K562 (cell line): ENCODE results near the gene BTBD18. TPM values are rescaled to one million over a fixed set of nuclear protein-coding genes. Genes with fewer than 3 reads are reported as not detected.

Source experiments
- ATAC-seq: fragments of 200-7000 bp; cut with Tn5 transposase; 3 replicates; pipeline ENCODE4 v1.9.1; 2020; ENCODE audit warnings: moderate library complexity
- BruUV-seq: library from RNA; stranded (reverse); fragments of 400-500 nt; replicated peaks from 2 replicates; lab custom pipeline; 2021; lab: Mats Ljungman, UMichigan
- CTCF ChIA-PET: fragments of 300-600 bp; formaldehyde crosslinking; extraction: SDS; loops from one replicate; lab custom pipeline; 2021; ENCODE audit warnings: low intra/inter-chr PET ratio; lab: Yijun Ruan, JAX
- POLR2A ChIA-PET: fragments of 300-600, 350-650 bp; sonication (Branson Sonifier 250); formaldehyde crosslinking; extraction: SDS; loops from one replicate; lab custom pipeline; 2021; ENCODE audit warnings: antibody characterized with exemption, inconsistent platforms; lab: Yijun Ruan, JAX
- DNase-seq, 4 experiments: peaks; one replicate each; pipeline versions ENCODE4 v3.0.0 to v3.0.0-alpha.2; 2011 to 2018; ENCODE audit warnings: low spot score in 3 of 4, mixed read lengths in 3 of 4; ENCODE audit errors: extremely low read depth in 1 of 4
- FAIRE-seq: peaks from 2 replicates; lab custom pipeline; 2011; peaks lifted over from hg19 to GRCh38; lab: Jason Lieb, UNC
- H2AFZ ChIP-seq: 2 replicates; pipeline ENCODE4 v1.6.0; 2011; ENCODE audit warnings: low read depth, low read length, control low read depth, inconsistent platforms
- H3K27ac ChIP-seq: fragments of 200-600 bp; 3 replicates; pipeline ENCODE4 v1.8.0; 2011; ENCODE audit warnings: low read depth, mild to moderate bottlenecking, control low read depth, inconsistent platforms, low read length, moderate library complexity, mixed read lengths; ENCODE audit errors: extremely low read depth
- H3K27me3 ChIP-seq, 2 experiments: fragments of 300-600 bp in 1 of 2; 2 replicates in 1 of 2; 3 replicates in 1 of 2; pipeline versions ENCODE4 v1.6.0 to v1.8.0; 2011; ENCODE audit warnings: inconsistent platforms in 2 of 2, low read length in 2 of 2, mild to moderate bottlenecking in 1 of 2, mixed read lengths in 1 of 2, moderate library complexity in 1 of 2; ENCODE audit not compliant: control insufficient read depth in 2 of 2, insufficient read depth in 2 of 2
- H3K36me3 ChIP-seq: fragments of 300-600 bp; 3 replicates; pipeline ENCODE4 v1.8.0; 2011; ENCODE audit warnings: mild to moderate bottlenecking, low read length, inconsistent platforms; ENCODE audit not compliant: control insufficient read depth, insufficient read depth
- H3K4me1 ChIP-seq, 2 experiments: fragments of 200-600 bp in 1 of 2; replicated peaks in 1 of 2; 2 replicates in 1 of 2; 3 replicates in 1 of 2; pipeline versions ENCODE4 v1.5.1 to v1.8.0; 2011; ENCODE audit warnings: inconsistent platforms in 2 of 2, low read length in 2 of 2, mild to moderate bottlenecking in 1 of 2, mixed read lengths in 1 of 2, moderate library complexity in 1 of 2; ENCODE audit not compliant: control insufficient read depth in 2 of 2, insufficient read depth in 2 of 2
- H3K4me2 ChIP-seq: 2 replicates; pipeline ENCODE4 v1.6.1; 2011; ENCODE audit warnings: low read length, control low read depth, inconsistent platforms, mixed read lengths; ENCODE audit not compliant: insufficient read depth
- H3K4me3 ChIP-seq: fragments of 200-600 bp; sonication (generic), shearing (Covaris generic); 2 replicates; pipeline ENCODE4 v1.5.1; 2016; ENCODE audit warnings: control low read depth, inconsistent platforms
- H3K79me2 ChIP-seq: fragments of 200-600 bp; 3 replicates; pipeline ENCODE4 v1.8.0; 2011; ENCODE audit warnings: low read length, inconsistent platforms; ENCODE audit not compliant: control insufficient read depth, insufficient read depth
- H3K9ac ChIP-seq, 2 experiments: 2 replicates each; pipeline versions ENCODE4 v1.6.0 to v1.6.1; 2011; ENCODE audit warnings: low read depth in 2 of 2, low read length in 2 of 2, control low read depth in 1 of 2, inconsistent platforms in 1 of 2, mild to moderate bottlenecking in 1 of 2, mixed read lengths in 1 of 2; ENCODE audit not compliant: insufficient read depth in 1 of 2
- H3K9me1 ChIP-seq: one replicate; pipeline ENCODE4 v1.6.0; 2011; ENCODE audit warnings: inconsistent platforms, mild to moderate bottlenecking, low read length, moderate library complexity; ENCODE audit not compliant: control insufficient read depth, insufficient read depth
- H3K9me3 ChIP-seq: replicated peaks from 2 replicates; pipeline ENCODE4 v1.5.1; 2011; ENCODE audit warnings: low read depth, low read length, inconsistent platforms; ENCODE audit not compliant: control insufficient read depth, insufficient read depth
- H4K20me1 ChIP-seq: replicated peaks from 2 replicates; pipeline ENCODE4 v1.6.1; 2011; ENCODE audit warnings: low read length, inconsistent platforms, mixed read lengths; ENCODE audit not compliant: control insufficient read depth, insufficient read depth
- CHD2 ChIP-seq: IDR thresholded peaks from 2 replicates; pipeline ENCODE4 v1.6.1; 2011; ENCODE audit warnings: low read depth, low read length
- FOS ChIP-seq: IDR thresholded peaks from 3 replicates; pipeline ENCODE4 v1.6.1; 2011; ENCODE audit not compliant: insufficient read length; ENCODE audit errors: extremely low read depth
- HBP1 ChIP-seq: fragments of 450-650 bp; formaldehyde crosslinking; IDR thresholded peaks from 2 replicates; pipeline ENCODE4 v1.4.0; 2022; ENCODE audit warnings: missing genetic modification characterization
- KDM2B ChIP-seq: fragments of 250-450 bp; sonication (Bioruptor Pico); IDR thresholded peaks from 2 replicates; pipeline ENCODE4 v1.8.0; 2021; ENCODE audit warnings: mild to moderate bottlenecking, moderate library complexity
- MAFK ChIP-seq: IDR thresholded peaks from 2 replicates; pipeline ENCODE4 v1.6.1; 2011; ENCODE audit warnings: low read length, improper control_type of control experiment
- POLR2AphosphoS2 ChIP-seq: IDR thresholded peaks from 2 replicates; pipeline ENCODE4 v1.6.1; 2012; ENCODE audit warnings: low read length, improper control_type of control experiment
- RB1 ChIP-seq: fragments of 450-650 bp; IDR thresholded peaks from 2 replicates; pipeline ENCODE4 v1.6.1; 2017; ENCODE audit warnings: low read depth, mild to moderate bottlenecking
- RBM14 ChIP-seq: fragments of 200-400 bp; formaldehyde crosslinking; IDR thresholded peaks from 2 replicates; pipeline ENCODE4 v1.6.1; 2018; ENCODE audit warnings: low read depth, mild to moderate bottlenecking, low read length, moderate library complexity, borderline replicate concordance; ENCODE audit not compliant: insufficient read depth
- SPI1 ChIP-seq: IDR thresholded peaks from 2 replicates; pipeline ENCODE4 v1.6.1; 2011; ENCODE audit warnings: low read depth, low read length, control low read depth, borderline replicate concordance
- ZC3H4 ChIP-seq: sonication (generic); formaldehyde crosslinking; IDR thresholded peaks from 2 replicates; pipeline ENCODE4 v1.9.0; 2021; ENCODE audit warnings: missing genetic modification reagents, borderline replicate concordance
- ZNF232 ChIP-seq: sonication (generic); formaldehyde crosslinking; IDR thresholded peaks from 2 replicates; pipeline ENCODE4 v1.8.0; 2022; ENCODE audit warnings: mild to moderate bottlenecking, missing genetic modification reagents
- ZNF282 ChIP-seq: sonication (generic); formaldehyde crosslinking; IDR thresholded peaks from 2 replicates; pipeline ENCODE4 v1.8.1; 2023; ENCODE audit warnings: missing genetic modification reagents
- WGBS: fragments of 100-300 bp; shearing (Covaris generic); methylation state at CpG from one replicate; pipeline ENCODE4 v1.1.6; 2016; ENCODE audit warnings: low coverage, mixed read lengths; ENCODE audit not compliant: insufficient coverage; ENCODE audit errors: missing lambda C conversion rate; 5-methylcytosine and 5-hydroxymethylcytosine counted together
- in situ Hi-C: fragments of 300-500 bp; cut with MboI; formaldehyde crosslinking; loops from 4 replicates; pipeline ENCODE4 v1.15.0; 2018; ENCODE audit warnings: inconsistent platforms, mixed read lengths
- intact Hi-C: fragments of 100-400 bp; cut with micrococcal nuclease; formaldehyde crosslinking; loops from 2 replicates; pipeline ENCODE4 v1.14.2; 2022
- polyA plus RNA-seq, 8 experiments: library from polyadenylated mRNA; depleted of rRNA in 4 of 8; stranded (reverse) in 5 of 8; unstranded in 3 of 8; fragments of >200 nt; fragmentation: Nextera tagmentation in 2 of 8; fragmentation: Illumina TruSeq in 1 of 8; extraction: Ambion mirVana in 2 of 8; extraction: Trizol in 1 of 8; gene quantifications; 2 replicates each; pipeline versions ENCODE4 v1.2.1 to v1.2.3, GENCODE V29; 2011 to 2014; ENCODE audit warnings: inconsistent platforms in 1 of 8, missing spikeins in 1 of 8
- total RNA-seq, 7 experiments: library from RNA; depleted of rRNA in 6 of 7; stranded (reverse); fragments of >200 nt in 6 of 7; fragmentation: Illumina TruSeq in 2 of 7; extraction: Trizol in 2 of 7; gene quantifications; 2 replicates each; pipeline versions ENCODE4 v1.2.1 to v1.2.3, GENCODE V29; 2011 to 2021; ENCODE audit warnings: low replicate concordance in 1 of 7

BTBD18 gene
- total and polyA plus RNA-seq, 9 of the 15 experiments (the other 6 are each of a cell fraction or from before 2014, with no cell fraction given): 0.06 TPM; not detected in 8

GRCh38 chr11:57744357-57744756 is 7.3 kb downstream of the BTBD18 start:
- TF ChIP-seq POLR2AphosphoS2 (peak; percentile 27; the same call in 1 of the 2 replicates), MAFK (no peak), RB1 (no peak)
- 86% methylated on average over 2 of the region's 2 CpGs for WGBS
- peak overlapping the region in 1 of 2 experiments; percentile 31; a peak in 1 of 4 replicates for H3K9ac ChIP-seq
- ChIA-PET POLR2A (interaction anchor here (0.5 to 1.2 kb wide), 7 partner anchors 12 to 69 kb away, joined by 3 to 6 read pairs (median 4); no protein-coding TSS in a partner anchor), CTCF (no interaction called here)
- peaks cover 10 to 11% of the 10 kb centered on the region in 2 experiments; a peak in 4 of 5 replicates for H3K4me1 ChIP-seq
- no peak overlapping the region for H3K4me2 ChIP-seq
- no peaks in the 10 kb centered on the region for H4K20me1 ChIP-seq
- no peak overlapping the region for H3K4me3 ChIP-seq
- H3K27ac ChIP-seq: no peak overlapping the region
- in situ Hi-C loops: no loop called here
- peaks cover 62% of the 10 kb centered on the region for H3K36me3 ChIP-seq
- ATAC-seq: no peak
- no TSS peak for BruUV-seq
- FAIRE-seq: no peak
- intact Hi-C loops: no loop called here
- H3K27me3 ChIP-seq: no peaks in the 10 kb centered on the region
- H3K9me1 ChIP-seq: no peaks in the 10 kb centered on the region
- no peaks in the 10 kb centered on the region for H3K9me3 ChIP-seq
- no peak overlapping the region for H2AFZ ChIP-seq
- H3K79me2 ChIP-seq: peaks cover 24% of the 10 kb centered on the region
- DNase-seq: no peak

- WGBS: 2% methylated on average over 9 of the region's 10 CpGs
- TF ChIP-seq ZNF282 (CRISPR knock-in tag): no peak
- TF ChIP-seq SPI1: peak; percentile 33; the same call in 1 of the 2 replicates
- no peak for TF ChIP-seq HBP1 (CRISPR knock-in tag)
- no peak for TF ChIP-seq RBM14
- TF ChIP-seq KDM2B (CRISPR knock-in tag): no peak
- no peak for TF ChIP-seq ZC3H4
- TF ChIP-seq CHD2: no peak
- TF ChIP-seq FOS: no peak
- TF ChIP-seq ZNF232 (CRISPR knock-in tag): 0 out of 2 replicates have a peak, but pooled peaks have one; percentile 16
Measured at GRCh38 chr11:57742087-57742452, 9.5 kb downstream of the BTBD18 start.

More at GRCh38 chr11:57742087-57742452, 9.5 kb downstream of the BTBD18 start:
- in situ Hi-C loops (no loop called here), intact Hi-C loops (no loop called here)
- H2AFZ ChIP-seq: peak overlapping the region; percentile 84
- H3K36me3 ChIP-seq: peaks cover 84% of the 10 kb centered on the region
- H3K27me3 ChIP-seq: no peaks in the 10 kb centered on the region
- H3K4me3 ChIP-seq: peak overlapping the region; percentile 70
- ATAC-seq (no peak), FAIRE-seq (no peak), DNase-seq (peak in 1 of 4 experiments; percentile 28)
- no peaks in the 10 kb centered on the region for H4K20me1 ChIP-seq
- peak overlapping the region; percentile 86 for H3K27ac ChIP-seq
- no TSS peak for BruUV-seq
- H3K4me1 ChIP-seq: peaks cover 10 to 11% of the 10 kb centered on the region in 2 experiments; a peak in 4 of 5 replicates
- CTCF ChIA-PET: no interaction called here
- H3K9me1 ChIP-seq: no peaks in the 10 kb centered on the region
- peaks cover 35% of the 10 kb centered on the region for H3K79me2 ChIP-seq
- H3K9ac ChIP-seq: peak overlapping the region; percentile 90 to 97
- POLR2A ChIA-PET: interaction anchor here (0.6 to 2.7 kb wide), 17 partner anchors 8 to 346 kb away, joined by 3 to 25 read pairs (median 5); partner anchors contain the start of genes BTBD18, CTNND1 and MED19
- H3K4me2 ChIP-seq: peak overlapping the region; percentile 90
- H3K9me3 ChIP-seq: no peaks in the 10 kb centered on the region
